Mesothelial cell of epicardium (in vitro differentiated cells): ENCODE data around the gene MIA3. TPM values are rescaled to one million over a fixed set of nuclear protein-coding genes. Genes with fewer than 3 reads are reported as not detected.
"Not testable (repeated sequence)": the region's sequence is repeated elsewhere in the genome, so short reads cannot be mapped to it uniquely, and the experiment has no call there.

ENCODE experiments used
- DNase-seq, 2 experiments: peaks; one replicate each; pipeline ENCODE4 v3.0.0; 2021; ENCODE audit warnings: low spot score in 2 of 2; ENCODE audit not compliant: unreplicated experiment in 2 of 2
- H3K27ac Mint-ChIP-seq: 2 replicates; pipeline ENCODE4 v1.8.0; 2021; ENCODE audit warnings: mixed read lengths
- H3K27me3 Mint-ChIP-seq: 2 replicates; pipeline ENCODE4 v1.8.0; 2021; ENCODE audit warnings: low read depth, mixed read lengths
- H3K36me3 Mint-ChIP-seq: 2 replicates; pipeline ENCODE4 v1.8.0; 2021; ENCODE audit warnings: mixed read lengths
- H3K4me1 Mint-ChIP-seq: 2 replicates; pipeline ENCODE4 v1.8.0; 2021; ENCODE audit warnings: mixed read lengths
- H3K4me3 Mint-ChIP-seq: 2 replicates; pipeline ENCODE4 v1.8.0; 2021; ENCODE audit warnings: mild to moderate bottlenecking, moderate library complexity, mixed read lengths
- H3K9me3 Mint-ChIP-seq: 2 replicates; pipeline ENCODE4 v1.8.0; 2021; ENCODE audit warnings: mixed read lengths
- CTCF ChIP-seq: fragments of 200-600 bp; sonication (generic); IDR thresholded peaks from one replicate; pipeline ENCODE4 v1.5.0; 2021; ENCODE audit warnings: antibody characterized with exemption; ENCODE audit not compliant: unreplicated experiment
- total RNA-seq: library from RNA; stranded (reverse); gene quantifications from 3 replicates; pipeline ENCODE4 v1.2.1, GENCODE V29; 2021

Gene MIA3
- total RNA-seq, 1 donor from 2014 or later = 72.9 TPM

GRCh38 chr1:222654849-222655248 is 37.0 kb downstream of the MIA3 start:
- TF ChIP-seq CTCF = no peak
- Mint-ChIP-seq H3K36me3 (peaks cover 59% of the 10 kb centered on the region), H3K9me3 (no peaks in the 10 kb centered on the region), H3K4me3 (no peak overlapping the region), H3K4me1 (no peaks in the 10 kb centered on the region), H3K27ac (no peak overlapping the region), H3K27me3 (no peaks in the 10 kb centered on the region)
- no peak for DNase-seq

GRCh38 chr1:222656391-222657155 is 38.7 kb downstream of the MIA3 start:
- peaks cover 60% of the 10 kb centered on the region for H3K36me3 Mint-ChIP-seq
- DNase-seq = no peak
- TF ChIP-seq CTCF = no peak
- H3K27ac Mint-ChIP-seq = no peak overlapping the region
- no peaks in the 10 kb centered on the region for H3K9me3 Mint-ChIP-seq
- H3K27me3 Mint-ChIP-seq = no peaks in the 10 kb centered on the region
- no peaks in the 10 kb centered on the region for H3K4me1 Mint-ChIP-seq
- H3K4me3 Mint-ChIP-seq = no peak overlapping the region

GRCh38 chr1:222657899-222658298 is 40.0 kb downstream of the MIA3 start:
- Mint-ChIP-seq H3K27ac (no peak overlapping the region), H3K4me3 (no peak overlapping the region), H3K36me3 (peaks cover 55% of the 10 kb centered on the region), H3K9me3 (no peaks in the 10 kb centered on the region), H3K27me3 (no peaks in the 10 kb centered on the region), H3K4me1 (no peaks in the 10 kb centered on the region)
- DNase-seq = no peak
- no peak for TF ChIP-seq CTCF

- no peak for DNase-seq
- no peaks in the 10 kb centered on the region for H3K27me3 Mint-ChIP-seq
- no peak overlapping the region for H3K4me3 Mint-ChIP-seq
- H3K4me1 Mint-ChIP-seq = no peaks in the 10 kb centered on the region
- H3K27ac Mint-ChIP-seq = no peak overlapping the region
- peaks cover 33% of the 10 kb centered on the region for H3K36me3 Mint-ChIP-seq
- TF ChIP-seq CTCF = no peak
- H3K9me3 Mint-ChIP-seq = no peaks in the 10 kb centered on the region
These were observed 45.6 kb downstream of the MIA3 start for GRCh38 chr1:222663431-222663934.

- Mint-ChIP-seq H3K36me3 (peaks cover 27% of the 10 kb centered on the region), H3K27ac (no peak overlapping the region), H3K27me3 (no peaks in the 10 kb centered on the region), H3K4me3 (no peak overlapping the region), H3K4me1 (no peaks in the 10 kb centered on the region), H3K9me3 (no peaks in the 10 kb centered on the region)
- DNase-seq = no peak
- TF ChIP-seq CTCF = no peak
These were observed 48.1 kb downstream of the MIA3 start for GRCh38 chr1:222665964-222666363.

- H3K36me3 Mint-ChIP-seq = peaks cover 29% of the 10 kb centered on the region
- DNase-seq, H3K27me3 Mint-ChIP-seq, H3K4me1 Mint-ChIP-seq, H3K27ac Mint-ChIP-seq, H3K9me3 Mint-ChIP-seq, H3K4me3 Mint-ChIP-seq: not testable (repeated sequence)
These were observed 50.3 kb downstream of the MIA3 start for GRCh38 chr1:222668184-222668583.

- H3K4me1 Mint-ChIP-seq, DNase-seq, H3K9me3 Mint-ChIP-seq, H3K27ac Mint-ChIP-seq, H3K27me3 Mint-ChIP-seq, H3K4me3 Mint-ChIP-seq: not testable (repeated sequence)
- H3K36me3 Mint-ChIP-seq = peaks cover 32% of the 10 kb centered on the region
These were observed 51.2 kb downstream of the MIA3 start for GRCh38 chr1:222669107-222669506.
